GM12873 (cell line): Measurements from ENCODE around the gene ITPR3.
A peak's percentile ranks its signal among the peaks of the same experiment; 100 is the strongest.

ENCODE experiments used
- CTCF ChIP-seq: IDR thresholded peaks from 2 replicates; pipeline ENCODE4 v1.5.1; 2012; ENCODE audit warnings: low read depth, mild to moderate bottlenecking, moderate library complexity, low read length, control low read depth; ENCODE audit not compliant: insufficient read depth; ENCODE audit errors: missing control alignments

Gene ITPR3

GRCh38 chr6:33586108-33586640 is 34.9 kb upstream of the ITPR3 start:
- TF ChIP-seq CTCF: no peak

GRCh38 chr6:33587529-33587928 is 33.6 kb upstream of the ITPR3 start:
- no peak for TF ChIP-seq CTCF

- TF ChIP-seq CTCF: no peak
These were observed 32.2 kb upstream of the ITPR3 start for GRCh38 chr6:33588894-33589293.

GRCh38 chr6:33589392-33589730 is 31.8 kb upstream of the ITPR3 start:
- TF ChIP-seq CTCF: no peak

GRCh38 chr6:33589731-33590530 is 31.2 kb upstream of the ITPR3 start:
- peak; percentile 97 for TF ChIP-seq CTCF

- TF ChIP-seq CTCF: no peak
These were observed 30.5 kb upstream of the ITPR3 start for GRCh38 chr6:33590531-33591198.

- no peak for TF ChIP-seq CTCF
These were observed 29.6 kb upstream of the ITPR3 start for GRCh38 chr6:33591424-33592032.
